Dendritic cell treated with granulocyte-macrophage colony-stimulating factor and Interleukin-4, amounts not matched to agents 40 ng/mL and 50 ng/mL, for 4 days (primary cell): ENCODE results near the gene PIAS3.
A peak's percentile ranks its signal among the peaks of the same experiment; 100 is the strongest.

Experiments
- H3K27ac Mint-ChIP-seq: one replicate; pipeline ENCODE4 v1.8.0; 2022; ENCODE audit warnings: mild to moderate bottlenecking, mixed read lengths
- H3K27me3 Mint-ChIP-seq: one replicate; pipeline ENCODE4 v1.8.0; 2022; ENCODE audit warnings: mild to moderate bottlenecking, mixed read lengths
- H3K36me3 Mint-ChIP-seq: one replicate; pipeline ENCODE4 v1.8.0; 2022; ENCODE audit warnings: low read depth, mixed read lengths
- H3K4me1 Mint-ChIP-seq: one replicate; pipeline ENCODE4 v1.8.0; 2022; ENCODE audit warnings: low read depth, mixed read lengths
- H3K4me3 Mint-ChIP-seq: one replicate; pipeline ENCODE4 v1.8.0; 2022; ENCODE audit warnings: mild to moderate bottlenecking, moderate library complexity, mixed read lengths
- H3K9me3 Mint-ChIP-seq: one replicate; pipeline ENCODE4 v1.8.0; 2022; ENCODE audit warnings: mixed read lengths
- intact Hi-C: fragments of 100-400 bp; cut with micrococcal nuclease; formaldehyde crosslinking; loops from one replicate; pipeline ENCODE4 v1.15.0; 2022

The PIAS3 gene

DNA sequence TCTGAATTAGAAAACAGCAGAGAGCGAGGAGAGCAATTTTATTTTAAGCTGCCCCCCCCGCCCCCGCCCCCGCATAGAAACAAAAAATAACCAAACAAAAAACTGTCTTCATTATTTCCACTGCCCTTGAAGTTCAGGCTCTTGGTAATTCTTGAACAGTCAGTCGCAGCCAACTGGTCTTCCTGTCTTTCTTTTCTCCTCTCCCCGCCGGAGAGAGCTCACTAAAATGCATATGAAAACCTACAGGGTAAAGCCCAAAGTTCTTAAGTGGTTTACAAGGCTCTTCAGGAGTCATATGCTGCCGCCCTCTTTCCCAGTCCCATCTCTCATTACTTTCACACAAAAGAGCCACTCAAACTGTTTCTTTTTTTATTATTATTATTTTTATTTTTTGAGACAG lies 27.9 kb upstream of the PIAS3 start:
- peaks cover 21% of the 10 kb centered on the region for H3K27me3 Mint-ChIP-seq
- H3K4me1 Mint-ChIP-seq, result peaks cover 9% of the 10 kb centered on the region
- H3K36me3 Mint-ChIP-seq, result no peaks in the 10 kb centered on the region
- H3K9me3 Mint-ChIP-seq, result no peaks in the 10 kb centered on the region
- H3K27ac Mint-ChIP-seq, result no peak overlapping the region
- no peak overlapping the region for H3K4me3 Mint-ChIP-seq
- intact Hi-C loops, result no loop called here

DNA sequence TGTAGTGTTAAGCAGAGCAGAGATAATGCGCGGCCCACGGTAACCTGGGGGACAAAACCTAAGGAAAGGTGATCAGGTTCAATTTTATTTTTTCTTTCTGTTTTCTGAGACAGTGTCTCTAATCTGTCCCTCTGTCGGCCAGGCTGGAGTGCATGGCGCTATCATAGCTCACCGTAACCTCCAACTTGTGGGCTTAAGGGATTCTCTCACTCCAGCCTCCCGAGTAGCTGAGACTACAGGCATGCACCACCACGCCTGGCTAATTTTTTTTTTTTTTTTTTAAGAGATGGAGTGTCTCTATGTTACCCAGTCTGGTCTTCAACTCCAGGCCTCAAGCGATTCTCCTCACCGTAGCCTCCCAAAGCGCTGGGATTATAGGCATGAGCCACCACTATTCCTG lies 27.5 kb upstream of the PIAS3 start:
- Mint-ChIP-seq H3K9me3 (no peaks in the 10 kb centered on the region), H3K27ac (no peak overlapping the region), H3K27me3 (peaks cover 21% of the 10 kb centered on the region), H3K36me3 (no peaks in the 10 kb centered on the region), H3K4me1 (peaks cover 9% of the 10 kb centered on the region), H3K4me3 (peak overlapping the region; percentile 83)
- intact Hi-C loops, result no loop called here

DNA sequence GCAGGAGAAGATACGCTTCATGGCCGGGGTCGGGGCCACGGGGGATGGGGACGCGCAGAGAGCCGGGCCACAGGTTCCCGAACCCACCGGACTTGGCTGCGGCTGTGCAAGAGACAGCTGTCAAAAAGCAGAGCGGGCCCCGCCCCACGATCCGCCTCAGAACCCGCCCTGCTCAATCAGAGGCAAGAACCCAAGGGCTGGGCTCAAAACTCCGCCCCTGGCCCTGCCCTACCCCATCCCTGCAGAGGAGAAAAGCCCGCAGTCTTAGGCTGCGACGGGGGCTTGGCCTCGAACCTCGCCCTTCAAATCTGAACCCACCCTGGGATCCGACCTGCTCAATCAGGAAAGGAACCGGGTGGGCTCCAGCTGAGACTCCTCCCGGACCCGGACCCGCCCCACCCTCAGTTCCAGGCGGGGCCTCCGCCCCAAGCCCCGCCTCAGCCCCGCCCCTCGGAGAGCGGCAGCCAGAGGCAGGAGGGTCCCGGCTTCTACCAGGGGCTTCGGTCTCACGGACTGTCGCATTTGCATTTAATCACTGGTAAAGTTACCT lies 26.9 kb upstream of the PIAS3 start, which contains the start of gene ANKRD35:
ANKRD35 (minus strand) TSS at position 129 of the 550 bp plus-strand sequence; CDS start at position 21, 108 bp downstream.
- Mint-ChIP-seq H3K27me3 (peaks cover 21% of the 10 kb centered on the region), H3K4me3 (peak within 1 kb of the TSS; percentile 83), H3K27ac (no peak within 1 kb of the TSS), H3K36me3 (no peaks in the 10 kb centered on the region), H3K9me3 (no peaks in the 10 kb centered on the region), H3K4me1 (peaks cover 9% of the 10 kb centered on the region)
- intact Hi-C loops, result no loop called here

DNA sequence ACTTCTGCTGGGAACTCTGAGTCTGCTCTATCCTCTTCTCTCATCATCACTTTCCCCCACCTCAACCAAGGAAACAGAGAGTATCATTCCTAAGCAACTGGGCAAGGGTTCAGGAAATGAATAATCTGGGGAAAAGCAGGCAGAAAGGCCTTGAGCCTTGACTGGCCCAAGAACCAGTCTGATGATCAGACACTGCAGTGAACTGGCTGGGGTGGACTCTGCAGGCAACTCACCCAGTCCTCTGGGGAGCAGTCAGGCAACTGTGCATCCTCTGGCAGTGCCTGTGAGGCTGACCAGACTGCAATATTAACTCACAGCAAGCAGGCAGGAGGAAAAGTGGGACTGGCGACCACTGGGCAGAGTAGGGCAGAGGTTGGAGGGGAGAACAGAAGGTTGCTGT lies 25.8 kb upstream of the PIAS3 start:
- no peaks in the 10 kb centered on the region for H3K36me3 Mint-ChIP-seq
- H3K4me3 Mint-ChIP-seq, result no peak overlapping the region
- H3K27ac Mint-ChIP-seq, result no peak overlapping the region
- intact Hi-C loops, result no loop called here
- peaks cover 21% of the 10 kb centered on the region for H3K27me3 Mint-ChIP-seq
- H3K9me3 Mint-ChIP-seq, result no peaks in the 10 kb centered on the region
- H3K4me1 Mint-ChIP-seq, result peaks cover 14% of the 10 kb centered on the region

DNA sequence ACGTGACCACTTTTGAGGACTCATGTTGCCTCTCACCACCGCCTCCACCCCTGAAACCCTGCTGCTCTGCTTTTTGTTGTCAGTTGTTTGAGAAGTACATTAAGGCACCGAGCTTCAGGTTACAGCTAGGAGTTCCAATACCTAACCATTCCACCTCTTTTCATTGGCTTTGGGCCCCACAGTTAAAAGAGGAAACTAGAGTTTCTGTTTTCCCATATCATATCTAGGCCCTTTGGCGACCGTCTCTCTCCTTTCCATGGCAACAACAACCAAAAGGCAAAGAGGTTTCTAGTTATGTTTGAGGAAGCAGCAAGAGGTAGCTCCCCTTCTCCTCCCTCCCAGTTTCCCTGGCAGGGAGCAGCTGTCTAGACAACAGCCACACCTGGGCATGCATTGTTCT lies 20.9 kb upstream of the PIAS3 start:
- intact Hi-C loops, result no loop called here
- no peaks in the 10 kb centered on the region for H3K36me3 Mint-ChIP-seq
- H3K4me1 Mint-ChIP-seq, result peaks cover 7% of the 10 kb centered on the region
- peaks cover 19% of the 10 kb centered on the region for H3K27me3 Mint-ChIP-seq
- H3K27ac Mint-ChIP-seq, result no peak overlapping the region
- H3K4me3 Mint-ChIP-seq, result no peak overlapping the region
- no peaks in the 10 kb centered on the region for H3K9me3 Mint-ChIP-seq

DNA sequence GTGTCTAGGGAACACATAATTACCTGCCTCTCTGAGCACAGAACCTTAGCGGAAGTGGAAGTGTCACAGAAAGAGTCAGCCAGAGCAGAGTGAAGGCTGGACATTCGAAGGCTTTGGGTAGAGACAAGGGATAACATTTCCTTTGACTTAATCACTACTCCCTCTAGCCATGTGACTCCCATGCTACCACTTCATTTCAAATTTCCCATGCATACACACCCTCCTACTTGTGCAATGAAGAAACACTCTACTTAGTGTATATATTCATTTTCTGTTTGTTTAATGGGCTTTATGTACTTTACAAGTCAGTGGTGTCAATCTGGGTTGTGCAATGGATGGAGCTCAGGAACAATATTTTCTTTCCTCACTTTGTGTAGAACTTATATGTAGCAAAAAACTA lies 19.8 kb upstream of the PIAS3 start:
- intact Hi-C loops, result no loop called here
- Mint-ChIP-seq H3K27me3 (peaks cover 17% of the 10 kb centered on the region), H3K4me3 (no peak overlapping the region), H3K27ac (no peak overlapping the region), H3K36me3 (no peaks in the 10 kb centered on the region), H3K4me1 (peaks cover 6% of the 10 kb centered on the region), H3K9me3 (no peaks in the 10 kb centered on the region)

DNA sequence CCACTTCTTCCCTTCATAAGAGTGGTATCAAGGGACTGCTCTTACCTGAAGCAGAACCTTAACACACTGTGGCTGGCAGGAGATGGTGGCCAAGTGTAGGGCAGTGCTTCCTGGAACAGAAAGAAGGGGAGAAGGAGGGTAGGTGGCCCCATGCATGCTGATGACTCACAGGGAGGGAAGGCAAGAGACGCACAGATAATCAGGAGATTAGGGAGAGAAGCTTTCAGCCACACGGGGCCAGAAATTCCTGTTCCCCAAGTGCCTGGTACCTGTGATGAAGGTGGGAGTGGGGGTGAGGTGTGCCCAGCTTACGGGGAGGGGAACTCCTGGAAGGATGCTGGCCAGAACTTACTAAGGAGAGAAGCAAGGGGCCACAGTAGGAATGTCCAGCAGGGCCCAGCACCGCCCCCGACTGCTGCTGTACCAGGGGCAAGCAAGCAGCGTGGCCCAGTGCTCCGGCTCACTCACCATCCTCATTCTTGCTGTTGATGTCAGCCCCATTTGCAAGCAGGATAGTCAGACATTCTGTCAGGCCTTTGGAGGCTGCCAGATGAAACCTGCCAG lies 19.1 kb upstream of the PIAS3 start:
- Mint-ChIP-seq H3K4me3 (no peak overlapping the region), H3K27me3 (peaks cover 19% of the 10 kb centered on the region), H3K27ac (no peak overlapping the region), H3K4me1 (peaks cover 8% of the 10 kb centered on the region), H3K36me3 (no peaks in the 10 kb centered on the region), H3K9me3 (no peaks in the 10 kb centered on the region)
- intact Hi-C loops, result no loop called here

DNA sequence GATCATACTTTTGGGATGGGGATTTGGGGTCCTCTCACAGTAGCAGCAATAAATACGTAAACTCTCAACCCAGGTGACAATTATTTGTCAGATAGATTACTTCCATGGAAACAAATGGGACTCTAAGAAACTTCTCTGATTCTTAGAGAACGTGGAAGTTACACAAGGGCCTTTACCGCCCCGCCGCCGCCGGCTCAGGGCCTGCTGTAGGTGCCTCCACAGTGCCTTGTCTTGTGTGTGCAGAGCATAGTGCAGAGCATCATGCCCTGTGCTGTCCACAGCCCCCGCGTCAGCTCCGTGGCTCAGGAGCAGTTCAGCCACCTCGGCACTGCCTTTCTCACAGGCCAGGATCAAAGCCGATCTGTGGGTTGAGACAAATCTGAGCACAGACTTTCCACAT lies 15.8 kb upstream of the PIAS3 start:
- Mint-ChIP-seq H3K27me3 (peaks cover 31% of the 10 kb centered on the region), H3K27ac (no peak overlapping the region), H3K36me3 (no peaks in the 10 kb centered on the region), H3K4me3 (no peak overlapping the region), H3K9me3 (no peaks in the 10 kb centered on the region), H3K4me1 (peaks cover 20% of the 10 kb centered on the region)
- intact Hi-C loops, result no loop called here

DNA sequence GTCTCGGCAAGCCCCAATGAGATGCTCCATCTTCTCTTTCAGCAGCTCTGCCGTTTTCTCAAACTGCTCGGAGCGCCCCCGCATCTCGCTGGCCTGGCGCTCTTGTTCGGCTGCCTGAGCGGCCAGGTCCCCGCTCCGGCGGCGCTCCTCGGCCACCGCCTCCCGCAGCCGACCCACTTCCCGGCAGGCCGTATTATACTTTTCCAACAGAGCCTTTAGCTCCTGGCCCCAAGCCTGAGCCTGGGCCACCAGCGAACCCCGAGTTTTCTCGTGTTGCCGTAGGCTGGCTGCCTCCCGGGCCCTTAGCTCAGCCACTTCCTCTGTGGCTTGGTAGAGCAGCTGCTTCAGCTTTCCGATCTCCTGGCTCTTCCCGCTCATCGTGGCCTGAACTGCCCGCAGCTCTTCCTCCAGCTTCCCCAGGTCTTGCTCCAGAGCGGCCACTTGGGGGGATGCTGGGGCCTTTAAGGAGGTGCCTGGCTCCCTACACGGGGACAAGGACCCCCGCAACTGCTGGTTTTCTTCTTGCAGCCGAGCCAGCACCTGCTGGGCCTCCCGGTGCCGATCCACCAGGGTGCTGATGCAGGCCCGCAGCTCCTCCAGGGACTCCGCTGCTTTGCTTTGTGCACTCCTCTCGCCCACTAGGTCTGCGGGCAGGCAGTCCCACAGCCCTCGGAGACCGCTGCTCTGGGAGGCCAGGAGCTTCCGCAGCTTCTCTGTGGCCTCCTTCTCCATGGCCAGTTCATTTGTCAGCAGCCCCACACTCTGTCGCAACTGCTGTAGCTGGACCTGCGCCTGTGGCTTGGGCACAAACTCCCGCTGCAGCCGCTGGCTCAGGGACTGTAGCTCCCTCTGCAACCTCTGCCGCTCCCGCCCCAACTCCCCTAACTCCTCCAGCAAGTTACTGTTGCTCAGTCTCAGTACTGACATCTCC lies 13.4 kb upstream of the PIAS3 start:
- peak overlapping the region; percentile 67 for H3K4me3 Mint-ChIP-seq

DNA sequence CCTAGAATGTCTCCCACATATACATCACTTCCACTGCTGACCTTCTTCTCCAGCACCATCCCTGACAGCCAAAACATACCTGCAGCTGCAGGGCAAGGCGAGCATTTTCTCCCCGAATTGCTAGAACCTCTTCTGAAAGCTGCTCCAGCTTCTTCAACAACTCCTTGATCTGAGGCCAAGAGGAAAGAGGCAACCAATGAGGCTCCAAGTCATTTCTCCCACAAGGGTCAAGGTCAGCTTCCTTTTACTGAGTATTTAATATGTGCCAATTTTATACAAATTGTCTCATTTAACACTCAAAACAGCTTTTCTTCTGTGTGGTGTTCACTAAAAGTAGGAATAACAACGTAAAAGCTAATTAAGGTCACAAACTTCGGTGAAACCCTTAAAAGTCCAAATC lies 9.4 kb upstream of the PIAS3 start:
- Mint-ChIP-seq H3K27me3 (peaks cover 14% of the 10 kb centered on the region), H3K9me3 (no peaks in the 10 kb centered on the region), H3K36me3 (no peaks in the 10 kb centered on the region), H3K4me3 (no peak overlapping the region), H3K4me1 (peaks cover 19% of the 10 kb centered on the region), H3K27ac (no peak overlapping the region)
- intact Hi-C loops, result no loop called here

More for the DNA sequence above, 13.4 kb upstream of the PIAS3 start:
- peak overlapping the region; percentile 88 for H3K27ac Mint-ChIP-seq
- no peaks in the 10 kb centered on the region for H3K9me3 Mint-ChIP-seq
- H3K4me1 Mint-ChIP-seq, result peaks cover 19% of the 10 kb centered on the region
- intact Hi-C loops, result no loop called here
- no peaks in the 10 kb centered on the region for H3K36me3 Mint-ChIP-seq
- peaks cover 29% of the 10 kb centered on the region for H3K27me3 Mint-ChIP-seq

DNA sequence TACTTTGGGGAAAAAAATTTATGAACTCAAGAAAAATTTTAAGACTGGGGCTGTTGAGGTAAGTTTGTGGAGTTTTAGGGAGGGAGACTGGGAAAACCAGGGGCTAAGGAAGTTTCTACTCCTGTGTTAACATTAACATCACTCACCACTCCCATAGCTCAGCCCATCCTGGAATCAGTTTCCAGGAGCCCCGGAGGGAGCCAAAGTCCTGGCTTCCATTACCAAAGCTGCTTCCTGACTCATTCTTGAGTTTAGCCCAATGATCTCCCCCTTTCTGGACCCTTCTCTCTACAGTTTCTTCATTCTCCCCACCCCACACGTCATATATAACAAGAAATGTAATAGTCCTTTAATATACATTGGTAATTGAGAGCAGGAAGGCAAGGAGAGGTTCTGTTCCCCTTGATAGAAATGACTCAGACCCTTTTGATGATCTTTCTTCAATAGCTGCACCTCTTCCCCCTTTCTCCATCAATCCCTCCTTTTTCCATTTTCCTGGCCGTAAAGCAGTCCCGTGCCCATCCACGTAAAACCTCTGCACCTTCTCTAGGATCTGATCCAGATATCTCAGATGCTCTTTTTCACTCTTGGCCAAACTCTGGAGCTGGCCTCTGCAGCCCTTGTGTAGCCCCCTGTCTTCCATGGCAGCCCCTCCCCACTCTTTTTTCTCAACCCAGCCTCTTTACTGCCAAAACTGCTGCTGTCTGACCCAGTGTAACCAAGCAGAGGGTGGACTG lies 4.6 kb upstream of the PIAS3 start:
- H3K27me3 Mint-ChIP-seq, result no peaks in the 10 kb centered on the region
- no peaks in the 10 kb centered on the region for H3K9me3 Mint-ChIP-seq
- no peak overlapping the region for H3K4me3 Mint-ChIP-seq
- intact Hi-C loops, result no loop called here
- H3K27ac Mint-ChIP-seq, result no peak overlapping the region
- H3K36me3 Mint-ChIP-seq, result peaks cover 11% of the 10 kb centered on the region
- H3K4me1 Mint-ChIP-seq, result peaks cover 5% of the 10 kb centered on the region

DNA sequence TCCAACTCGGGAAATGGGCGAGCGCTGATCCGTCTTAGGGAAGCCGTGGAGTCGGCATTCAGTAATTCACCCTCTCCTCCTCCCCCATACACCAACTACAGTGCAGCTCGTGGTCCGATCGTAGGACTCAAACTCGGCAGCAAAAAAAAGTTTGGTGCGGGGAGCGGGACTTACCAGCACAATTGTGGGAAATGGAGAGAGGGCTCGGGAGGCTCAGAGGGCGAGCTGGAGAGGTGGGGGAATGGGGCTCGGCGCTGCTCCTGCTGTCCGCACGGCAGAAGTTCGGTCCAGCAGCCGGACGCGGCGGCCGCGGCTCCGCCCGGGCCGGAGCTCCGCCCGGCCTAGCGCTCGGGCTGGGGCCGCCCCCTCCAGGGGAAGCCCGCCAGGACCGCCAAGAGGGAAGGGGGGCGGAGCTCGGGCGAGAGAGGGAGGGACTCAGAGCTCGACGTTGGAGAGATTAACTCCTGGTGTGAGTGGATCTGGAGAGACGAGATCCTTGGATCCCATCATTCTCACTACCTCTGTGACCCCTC lies 676 bp upstream of the PIAS3 start:
- Mint-ChIP-seq H3K4me1 (peaks cover 15% of the 10 kb centered on the region), H3K9me3 (no peaks in the 10 kb centered on the region), H3K27ac (peak overlapping the region; percentile 96), H3K27me3 (no peaks in the 10 kb centered on the region), H3K4me3 (peak overlapping the region; percentile 98), H3K36me3 (peaks cover 40% of the 10 kb centered on the region)
- intact Hi-C loops, result no loop called here

DNA sequence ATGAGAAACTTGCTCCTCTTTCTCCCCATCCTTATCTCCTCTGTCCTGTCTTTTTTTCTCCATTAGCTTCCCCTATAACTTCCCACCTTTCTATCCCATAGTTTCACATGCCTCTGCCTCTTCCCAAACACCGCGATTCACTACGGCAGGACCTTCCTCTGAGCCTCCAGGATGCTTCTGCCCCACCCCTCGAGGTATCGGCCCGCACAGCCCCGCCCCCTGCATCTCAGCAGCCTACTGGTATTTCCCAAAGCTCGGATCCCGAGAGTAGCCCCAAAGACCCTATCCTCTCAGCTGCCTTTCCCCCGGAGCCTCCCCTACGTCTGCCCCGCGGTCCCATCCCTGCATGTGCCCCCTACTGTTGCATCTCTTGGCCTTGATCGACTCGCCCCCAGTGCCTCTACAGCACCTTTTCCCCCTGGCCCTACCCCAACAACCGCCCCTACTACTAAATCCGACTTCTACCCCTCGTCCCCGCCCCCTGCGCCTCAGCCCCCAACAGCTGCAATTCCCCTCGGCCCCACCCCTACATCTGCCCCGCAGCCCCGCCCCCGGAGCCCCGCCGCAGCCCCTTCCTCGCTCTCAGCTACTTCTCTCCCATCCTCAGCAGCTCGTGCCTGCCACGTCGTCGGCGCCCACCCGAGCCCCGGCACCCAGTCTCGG lies 512 bp downstream of the PIAS3 start:
- peaks cover 15% of the 10 kb centered on the region for H3K4me1 Mint-ChIP-seq
- no peaks in the 10 kb centered on the region for H3K27me3 Mint-ChIP-seq
- H3K27ac Mint-ChIP-seq, result peak overlapping the region; percentile 96
- H3K36me3 Mint-ChIP-seq, result peaks cover 52% of the 10 kb centered on the region
- no peaks in the 10 kb centered on the region for H3K9me3 Mint-ChIP-seq
- intact Hi-C loops, result no loop called here
- peak overlapping the region; percentile 98 for H3K4me3 Mint-ChIP-seq
